Osteocyte (in vitro differentiated cells): ENCODE measurements around the gene ASIC5. TPM values are rescaled to one million over a fixed set of nuclear protein-coding genes. Genes with fewer than 3 reads are reported as not detected.

Source experiments
- DNase-seq: peaks from one replicate; pipeline ENCODE4 v3.0.0; 2021; ENCODE audit warnings: mixed read lengths; ENCODE audit not compliant: unreplicated experiment; ENCODE audit errors: extremely low spot score
- H3K27ac Mint-ChIP-seq: one replicate; pipeline ENCODE4 v1.8.0; 2021; ENCODE audit warnings: mild to moderate bottlenecking, mixed read lengths; ENCODE audit not compliant: unreplicated experiment
- H3K27me3 Mint-ChIP-seq: one replicate; pipeline ENCODE4 v1.8.0; 2021; ENCODE audit warnings: mixed read lengths; ENCODE audit not compliant: unreplicated experiment
- H3K36me3 Mint-ChIP-seq: one replicate; pipeline ENCODE4 v1.8.0; 2021; ENCODE audit warnings: mixed read lengths; ENCODE audit not compliant: unreplicated experiment
- H3K4me1 Mint-ChIP-seq: one replicate; pipeline ENCODE4 v1.8.0; 2021; ENCODE audit warnings: mixed read lengths; ENCODE audit not compliant: unreplicated experiment
- H3K4me3 Mint-ChIP-seq: one replicate; pipeline ENCODE4 v1.8.0; 2021; ENCODE audit warnings: mild to moderate bottlenecking, moderate library complexity, mixed read lengths; ENCODE audit not compliant: unreplicated experiment
- H3K9me3 Mint-ChIP-seq: one replicate; pipeline ENCODE4 v1.8.0; 2021; ENCODE audit warnings: mixed read lengths; ENCODE audit not compliant: unreplicated experiment
- total RNA-seq: library from RNA; stranded (reverse); gene quantifications from 2 replicates; pipeline ENCODE4 v1.2.1, GENCODE V29; 2021
- TF ChIP-seq, protein P1 (sequence below): fragments of 200-600 bp; sonication (generic); IDR thresholded peaks from 2 replicates; pipeline ENCODE4 v1.5.0; 2021; ENCODE audit warnings: antibody characterized with exemption, mild to moderate bottlenecking, moderate library complexity

ASIC5 gene
- total RNA-seq, 1 donor from 2014 or later = not detected

DNA sequence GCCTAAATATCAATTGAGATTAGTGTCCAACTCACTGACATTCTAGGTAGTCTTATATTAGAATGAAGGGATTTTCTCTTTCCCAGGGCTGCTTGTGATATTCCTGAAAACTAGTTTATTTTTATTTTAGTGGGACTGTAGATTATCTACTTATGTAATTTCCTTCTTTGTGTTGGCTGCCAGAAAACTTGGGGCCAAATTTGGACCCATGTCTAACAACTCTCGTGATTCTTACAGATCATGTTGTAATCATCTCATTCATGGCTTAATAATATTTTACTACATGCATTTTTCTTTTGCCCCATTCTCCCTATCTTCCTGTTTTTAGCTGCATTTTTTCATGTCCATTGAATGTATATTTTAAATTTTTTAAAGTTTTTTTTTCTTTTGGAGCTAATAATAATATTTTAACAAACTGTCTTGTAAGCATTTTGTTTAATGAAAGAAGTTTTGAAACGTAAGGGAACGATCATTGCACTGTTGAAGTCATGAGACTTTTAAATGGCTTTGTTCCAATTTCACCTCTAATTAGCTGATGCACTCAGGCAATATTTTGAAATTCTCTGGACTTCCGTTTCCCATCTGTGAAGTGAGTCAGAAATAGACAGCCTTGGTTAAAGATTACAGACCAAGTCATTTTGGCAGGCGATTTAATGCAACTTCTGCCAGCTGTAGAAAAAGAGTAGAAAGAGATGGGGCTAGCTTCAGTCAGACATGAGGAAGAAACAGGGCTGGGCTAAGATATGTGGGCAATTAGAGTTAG is 23.1 kb upstream of the ASIC5 start:
- H3K36me3 Mint-ChIP-seq = peaks cover 1% of the 10 kb centered on the region
- no peak for DNase-seq
- H3K4me3 Mint-ChIP-seq = no peak overlapping the region
- H3K4me1 Mint-ChIP-seq = peaks cover 3% of the 10 kb centered on the region
- H3K27ac Mint-ChIP-seq = no peak overlapping the region
- TF ChIP-seq, protein P1, sequence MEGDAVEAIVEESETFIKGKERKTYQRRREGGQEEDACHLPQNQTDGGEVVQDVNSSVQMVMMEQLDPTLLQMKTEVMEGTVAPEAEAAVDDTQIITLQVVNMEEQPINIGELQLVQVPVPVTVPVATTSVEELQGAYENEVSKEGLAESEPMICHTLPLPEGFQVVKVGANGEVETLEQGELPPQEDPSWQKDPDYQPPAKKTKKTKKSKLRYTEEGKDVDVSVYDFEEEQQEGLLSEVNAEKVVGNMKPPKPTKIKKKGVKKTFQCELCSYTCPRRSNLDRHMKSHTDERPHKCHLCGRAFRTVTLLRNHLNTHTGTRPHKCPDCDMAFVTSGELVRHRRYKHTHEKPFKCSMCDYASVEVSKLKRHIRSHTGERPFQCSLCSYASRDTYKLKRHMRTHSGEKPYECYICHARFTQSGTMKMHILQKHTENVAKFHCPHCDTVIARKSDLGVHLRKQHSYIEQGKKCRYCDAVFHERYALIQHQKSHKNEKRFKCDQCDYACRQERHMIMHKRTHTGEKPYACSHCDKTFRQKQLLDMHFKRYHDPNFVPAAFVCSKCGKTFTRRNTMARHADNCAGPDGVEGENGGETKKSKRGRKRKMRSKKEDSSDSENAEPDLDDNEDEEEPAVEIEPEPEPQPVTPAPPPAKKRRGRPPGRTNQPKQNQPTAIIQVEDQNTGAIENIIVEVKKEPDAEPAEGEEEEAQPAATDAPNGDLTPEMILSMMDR = no peak
- peaks cover 12% of the 10 kb centered on the region for H3K9me3 Mint-ChIP-seq
- H3K27me3 Mint-ChIP-seq = peaks cover 3% of the 10 kb centered on the region

DNA sequence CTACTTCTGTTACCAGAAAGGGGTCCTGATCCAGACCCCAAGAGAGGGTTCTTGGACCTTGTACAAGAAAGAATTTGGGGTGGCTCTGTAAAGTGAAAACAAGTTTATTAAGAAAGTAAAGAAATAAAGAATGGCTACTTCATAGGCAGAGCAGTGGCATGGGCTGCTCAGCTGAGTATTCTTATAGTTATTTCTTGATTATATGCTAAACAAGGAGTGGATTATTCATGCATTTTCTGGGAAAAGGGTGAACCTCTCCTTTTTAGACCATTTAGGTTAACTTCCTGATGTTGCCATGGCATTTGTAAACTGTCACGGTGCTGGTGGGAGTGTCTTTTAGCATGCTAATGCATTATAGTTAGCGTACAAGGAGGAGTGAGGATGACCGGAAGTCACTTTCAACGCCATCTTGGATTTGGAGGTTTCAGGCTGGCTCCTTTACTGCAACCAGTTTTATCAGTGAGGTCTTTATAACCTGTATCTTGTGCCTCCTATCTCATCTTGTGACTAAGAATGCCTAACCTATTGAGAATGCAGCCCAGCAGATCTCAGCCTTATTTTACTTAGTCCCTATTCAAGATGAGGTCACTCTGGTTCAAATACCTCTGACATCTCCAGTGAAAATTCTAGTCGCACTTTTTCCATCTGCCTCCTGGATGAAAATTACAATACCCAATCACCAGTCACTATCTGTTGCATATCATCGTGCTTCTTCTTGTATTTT is 21.9 kb upstream of the ASIC5 start:
- Mint-ChIP-seq H3K4me1 (peaks cover 3% of the 10 kb centered on the region), H3K9me3 (peaks cover 18% of the 10 kb centered on the region), H3K27ac (no peak overlapping the region), H3K27me3 (no peaks in the 10 kb centered on the region), H3K4me3 (no peak overlapping the region), H3K36me3 (peaks cover 3% of the 10 kb centered on the region)
- TF ChIP-seq, protein P1 = no peak
- DNase-seq = no peak

GRCh38 chr4:155887045-155887444 is 21.0 kb upstream of the ASIC5 start:
- no peak for DNase-seq
- TF ChIP-seq, protein P1 = no peak
- H3K9me3 Mint-ChIP-seq = peaks cover 18% of the 10 kb centered on the region
- peaks cover 3% of the 10 kb centered on the region for H3K4me1 Mint-ChIP-seq
- no peak overlapping the region for H3K4me3 Mint-ChIP-seq
- no peaks in the 10 kb centered on the region for H3K27me3 Mint-ChIP-seq
- peaks cover 3% of the 10 kb centered on the region for H3K36me3 Mint-ChIP-seq
- no peak overlapping the region for H3K27ac Mint-ChIP-seq

DNA sequence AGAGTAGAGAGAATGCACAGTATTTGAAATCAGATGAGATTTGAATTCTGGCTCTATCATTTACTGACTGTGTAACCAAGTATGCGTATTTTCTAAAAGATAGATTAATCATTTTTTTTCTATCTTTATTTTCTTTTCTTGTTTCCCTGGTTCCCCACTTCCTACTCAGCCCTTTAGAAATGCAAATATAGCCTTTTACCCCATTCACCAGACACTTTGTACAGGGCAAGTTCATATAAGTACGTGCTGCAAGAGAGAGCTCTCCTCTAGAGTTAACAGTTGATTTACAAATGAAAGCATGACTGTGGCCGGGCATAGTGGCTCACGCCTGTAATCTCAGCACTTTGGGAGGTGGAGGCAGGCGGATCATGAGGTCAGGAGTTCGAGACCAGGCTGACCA is 19.6 kb upstream of the ASIC5 start:
- H3K4me1 Mint-ChIP-seq = peaks cover 3% of the 10 kb centered on the region
- H3K27me3 Mint-ChIP-seq = no peaks in the 10 kb centered on the region
- H3K36me3 Mint-ChIP-seq = peaks cover 3% of the 10 kb centered on the region
- TF ChIP-seq, protein P1 = no peak
- H3K4me3 Mint-ChIP-seq = no peak overlapping the region
- no peak overlapping the region for H3K27ac Mint-ChIP-seq
- DNase-seq = no peak
- H3K9me3 Mint-ChIP-seq = peaks cover 8% of the 10 kb centered on the region

GRCh38 chr4:155883895-155884294 is 17.8 kb upstream of the ASIC5 start:
- H3K4me1 Mint-ChIP-seq = no peaks in the 10 kb centered on the region
- peaks cover 6% of the 10 kb centered on the region for H3K9me3 Mint-ChIP-seq
- no peak for DNase-seq
- H3K27me3 Mint-ChIP-seq = peaks cover 3% of the 10 kb centered on the region
- H3K36me3 Mint-ChIP-seq = peaks cover 3% of the 10 kb centered on the region
- no peak overlapping the region for H3K27ac Mint-ChIP-seq
- TF ChIP-seq, protein P1 = no peak
- no peak overlapping the region for H3K4me3 Mint-ChIP-seq
